Ishikawa (cell line): ENCODE data around the gene ARFGAP1.

Experiments
- CEBPB ChIP-seq: IDR thresholded peaks from 2 replicates; pipeline ENCODE4 v1.6.1; 2012
- CREB1 ChIP-seq: IDR thresholded peaks from 2 replicates; pipeline ENCODE4 v1.6.1; 2012; ENCODE audit warnings: low read depth
- EGR1 ChIP-seq: IDR thresholded peaks from 2 replicates; pipeline ENCODE4 v1.6.1; 2012
- EP300 ChIP-seq: IDR thresholded peaks from 2 replicates; pipeline ENCODE4 v1.6.1; 2012; ENCODE audit warnings: borderline replicate concordance
- FOXM1 ChIP-seq: IDR thresholded peaks from 2 replicates; pipeline ENCODE4 v1.6.1; 2012; ENCODE audit warnings: low read depth, borderline replicate concordance
- MAX ChIP-seq: IDR thresholded peaks from 2 replicates; pipeline ENCODE4 v1.6.1; 2012
- NFIC ChIP-seq: IDR thresholded peaks from 2 replicates; pipeline ENCODE4 v1.6.1; 2012
- RAD21 ChIP-seq: IDR thresholded peaks from 2 replicates; pipeline ENCODE4 v1.6.1; 2012; ENCODE audit warnings: low read depth
- REST ChIP-seq: IDR thresholded peaks from 2 replicates; pipeline ENCODE4 v1.6.1; 2012; ENCODE audit warnings: low read depth, mild to moderate bottlenecking
- TAF1 ChIP-seq: IDR thresholded peaks from 2 replicates; pipeline ENCODE4 v1.6.1; 2012; ENCODE audit warnings: low read depth, mild to moderate bottlenecking
- TCF12 ChIP-seq: IDR thresholded peaks from 2 replicates; pipeline ENCODE4 v1.6.1; 2012; ENCODE audit warnings: low read depth
- TEAD4 ChIP-seq: IDR thresholded peaks from 2 replicates; pipeline ENCODE4 v1.6.1; 2012
- USF1 ChIP-seq: IDR thresholded peaks from 2 replicates; pipeline ENCODE4 v1.6.1; 2012
- YY1 ChIP-seq: IDR thresholded peaks from 2 replicates; pipeline ENCODE4 v1.6.1; 2012; ENCODE audit warnings: low read depth
- ZBTB7A ChIP-seq: IDR thresholded peaks from 2 replicates; pipeline ENCODE4 v1.6.1; 2012; ENCODE audit warnings: low read depth

The ARFGAP1 gene

GRCh38 chr20:63267691-63268090 is 4.9 kb upstream of the ARFGAP1 start:
- no peak for TF ChIP-seq FOXM1
- no peak for TF ChIP-seq NFIC
- TF ChIP-seq REST = no peak
- TF ChIP-seq MAX = no peak
- no peak for TF ChIP-seq CREB1
- TF ChIP-seq EP300 = no peak
- no peak for TF ChIP-seq TCF12
- no peak for TF ChIP-seq USF1
- TF ChIP-seq EGR1 = no peak
- TF ChIP-seq TAF1 = no peak
- no peak for TF ChIP-seq TEAD4
- TF ChIP-seq RAD21 = no peak
- TF ChIP-seq ZBTB7A = no peak
- no peak for TF ChIP-seq CEBPB
- TF ChIP-seq YY1 = no peak

GRCh38 chr20:63268256-63268655 is 4.4 kb upstream of the ARFGAP1 start:
- TF ChIP-seq FOXM1 (no peak), CEBPB (no peak), RAD21 (no peak), ZBTB7A (no peak), YY1 (no peak)

GRCh38 chr20:63268671-63269439 is 3.8 kb upstream of the ARFGAP1 start:
- 0 out of 2 replicates have a peak, but pooled peaks have one; percentile 50 for TF ChIP-seq MAX
- TF ChIP-seq YY1 = no peak
- peak; percentile 51 for TF ChIP-seq TEAD4

GRCh38 chr20:63269724-63270123 is 2.9 kb upstream of the ARFGAP1 start:
- TF ChIP-seq RAD21 (no peak), USF1 (no peak)

GRCh38 chr20:63270606-63271325 is 1.8 kb upstream of the ARFGAP1 start:
- TF ChIP-seq USF1 (no peak), ZBTB7A (no peak), TAF1 (no peak), EP300 (no peak), YY1 (no peak), CEBPB (no peak), FOXM1 (no peak)

- TF ChIP-seq EP300 (no peak), FOXM1 (no peak), TAF1 (no peak), TEAD4 (no peak), NFIC (no peak), EGR1 (no peak), MAX (no peak), RAD21 (no peak), CREB1 (no peak), USF1 (no peak), YY1 (no peak), REST (no peak), CEBPB (no peak), ZBTB7A (no peak), TCF12 (no peak)
These were observed 506 bp downstream of the ARFGAP1 start for GRCh38 chr20:63273059-63273579.
